Measurements from ENCODE around the gene RNF130. TPM values are rescaled to one million over a fixed set of nuclear protein-coding genes. Genes with fewer than 3 reads are reported as not detected.

The RNF130 gene
- polyA plus RNA-seq, 1 donor from 2014 or later, result 48.7 TPM

DNA sequence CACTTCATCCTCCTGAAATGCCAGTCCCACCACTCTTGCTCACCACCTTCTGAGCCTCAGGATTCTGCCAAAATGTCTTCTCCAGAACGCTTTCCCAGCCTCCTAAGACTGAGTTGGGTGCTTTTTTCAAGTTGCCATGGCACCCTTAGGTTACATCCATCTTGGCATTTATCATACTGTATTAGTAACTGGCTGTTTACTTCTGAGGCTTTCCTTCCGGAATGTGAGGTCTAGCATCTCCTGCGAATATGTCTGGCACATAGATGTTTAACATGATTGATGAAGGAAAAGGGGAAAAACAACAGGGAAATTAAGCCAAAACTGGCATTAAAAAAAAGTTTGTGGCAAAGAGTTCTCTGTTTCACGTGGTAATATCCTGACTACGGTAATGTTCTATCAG is 24.9 kb downstream of the RNF130 start:
- H3K27ac ChIP-seq (ENCODE audit: low read length), result no peak overlapping the region
- no peak overlapping the region for H3K9ac ChIP-seq (ENCODE audit: low read length)
- no peaks in the 10 kb centered on the region for H3K9me3 ChIP-seq (ENCODE audit: low read length)
- H4K20me1 ChIP-seq (ENCODE audit: insufficient read depth), result peaks cover 2% of the 10 kb centered on the region
- H3K4me3 ChIP-seq (ENCODE audit: low read length), result no peak overlapping the region
- H3K79me2 ChIP-seq (replicated peaks; ENCODE audit: insufficient read depth, low read length), result peaks cover 90% of the 10 kb centered on the region
- no peak overlapping the region for H3K4me2 ChIP-seq (ENCODE audit: low read length)
- TF ChIP-seq TAF1 (IDR thresholded peaks at IDR 0.05; ENCODE audit: low read depth), result no peak
- TF ChIP-seq, protein P1, sequence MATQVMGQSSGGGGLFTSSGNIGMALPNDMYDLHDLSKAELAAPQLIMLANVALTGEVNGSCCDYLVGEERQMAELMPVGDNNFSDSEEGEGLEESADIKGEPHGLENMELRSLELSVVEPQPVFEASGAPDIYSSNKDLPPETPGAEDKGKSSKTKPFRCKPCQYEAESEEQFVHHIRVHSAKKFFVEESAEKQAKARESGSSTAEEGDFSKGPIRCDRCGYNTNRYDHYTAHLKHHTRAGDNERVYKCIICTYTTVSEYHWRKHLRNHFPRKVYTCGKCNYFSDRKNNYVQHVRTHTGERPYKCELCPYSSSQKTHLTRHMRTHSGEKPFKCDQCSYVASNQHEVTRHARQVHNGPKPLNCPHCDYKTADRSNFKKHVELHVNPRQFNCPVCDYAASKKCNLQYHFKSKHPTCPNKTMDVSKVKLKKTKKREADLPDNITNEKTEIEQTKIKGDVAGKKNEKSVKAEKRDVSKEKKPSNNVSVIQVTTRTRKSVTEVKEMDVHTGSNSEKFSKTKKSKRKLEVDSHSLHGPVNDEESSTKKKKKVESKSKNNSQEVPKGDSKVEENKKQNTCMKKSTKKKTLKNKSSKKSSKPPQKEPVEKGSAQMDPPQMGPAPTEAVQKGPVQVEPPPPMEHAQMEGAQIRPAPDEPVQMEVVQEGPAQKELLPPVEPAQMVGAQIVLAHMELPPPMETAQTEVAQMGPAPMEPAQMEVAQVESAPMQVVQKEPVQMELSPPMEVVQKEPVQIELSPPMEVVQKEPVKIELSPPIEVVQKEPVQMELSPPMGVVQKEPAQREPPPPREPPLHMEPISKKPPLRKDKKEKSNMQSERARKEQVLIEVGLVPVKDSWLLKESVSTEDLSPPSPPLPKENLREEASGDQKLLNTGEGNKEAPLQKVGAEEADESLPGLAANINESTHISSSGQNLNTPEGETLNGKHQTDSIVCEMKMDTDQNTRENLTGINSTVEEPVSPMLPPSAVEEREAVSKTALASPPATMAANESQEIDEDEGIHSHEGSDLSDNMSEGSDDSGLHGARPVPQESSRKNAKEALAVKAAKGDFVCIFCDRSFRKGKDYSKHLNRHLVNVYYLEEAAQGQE (IDR thresholded peaks at IDR 0.05; ENCODE audit: borderline replicate concordance), result no peak
- no peak for TF ChIP-seq RAD21 (conservative IDR thresholded peaks at IDR 0.05)
- no peak for TF ChIP-seq EP300 (conservative IDR thresholded peaks at IDR 0.05; ENCODE audit: poor library complexity, severe bottlenecking)
- TF ChIP-seq SMC3 (conservative IDR thresholded peaks at IDR 0.05; ENCODE audit: poor library complexity), result no peak
- no peak for TF ChIP-seq EZH2 (IDR thresholded peaks at IDR 0.05; ENCODE audit: borderline replicate concordance, insufficient read depth, low read length, poor library complexity, severe bottlenecking)
- TF ChIP-seq, protein P2, sequence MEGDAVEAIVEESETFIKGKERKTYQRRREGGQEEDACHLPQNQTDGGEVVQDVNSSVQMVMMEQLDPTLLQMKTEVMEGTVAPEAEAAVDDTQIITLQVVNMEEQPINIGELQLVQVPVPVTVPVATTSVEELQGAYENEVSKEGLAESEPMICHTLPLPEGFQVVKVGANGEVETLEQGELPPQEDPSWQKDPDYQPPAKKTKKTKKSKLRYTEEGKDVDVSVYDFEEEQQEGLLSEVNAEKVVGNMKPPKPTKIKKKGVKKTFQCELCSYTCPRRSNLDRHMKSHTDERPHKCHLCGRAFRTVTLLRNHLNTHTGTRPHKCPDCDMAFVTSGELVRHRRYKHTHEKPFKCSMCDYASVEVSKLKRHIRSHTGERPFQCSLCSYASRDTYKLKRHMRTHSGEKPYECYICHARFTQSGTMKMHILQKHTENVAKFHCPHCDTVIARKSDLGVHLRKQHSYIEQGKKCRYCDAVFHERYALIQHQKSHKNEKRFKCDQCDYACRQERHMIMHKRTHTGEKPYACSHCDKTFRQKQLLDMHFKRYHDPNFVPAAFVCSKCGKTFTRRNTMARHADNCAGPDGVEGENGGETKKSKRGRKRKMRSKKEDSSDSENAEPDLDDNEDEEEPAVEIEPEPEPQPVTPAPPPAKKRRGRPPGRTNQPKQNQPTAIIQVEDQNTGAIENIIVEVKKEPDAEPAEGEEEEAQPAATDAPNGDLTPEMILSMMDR (IDR thresholded peaks at IDR 0.05; ENCODE audit: poor library complexity, severe bottlenecking), result no peak
- H3K27me3 ChIP-seq (ENCODE audit: insufficient read depth, low read depth, low read length), result no peaks in the 10 kb centered on the region
- H3K36me3 ChIP-seq (ENCODE audit: insufficient read depth, low read length), result no peaks in the 10 kb centered on the region
- no peaks in the 10 kb centered on the region for H3K9me2 ChIP-seq (ENCODE audit: insufficient read depth, low read length)
- H2AFZ ChIP-seq (ENCODE audit: low read depth, low read length), result no peak overlapping the region
- no peaks in the 10 kb centered on the region for H3F3A ChIP-seq (ENCODE audit: insufficient read depth, low read length, poor library complexity, severe bottlenecking)

GRCh38 chr5:180045889-180046499 is 25.6 kb downstream of the RNF130 start:
- no peaks in the 10 kb centered on the region for H3K36me3 ChIP-seq (ENCODE audit: insufficient read depth, low read length)

More at GRCh38 chr5:180045889-180046499, 25.6 kb downstream of the RNF130 start:
- Histone ChIP-seq H3K27me3 (ENCODE audit: insufficient read depth, low read depth, low read length) (no peaks in the 10 kb centered on the region), H3K79me2 (replicated peaks; ENCODE audit: insufficient read depth, low read length) (peaks cover 93% of the 10 kb centered on the region), H3K4me3 (ENCODE audit: low read length) (no peak overlapping the region), H3K9ac (ENCODE audit: low read length) (no peak overlapping the region), H4K20me1 (ENCODE audit: insufficient read depth) (peaks cover 2% of the 10 kb centered on the region), H3K4me2 (ENCODE audit: low read length) (no peak overlapping the region), H2AFZ (ENCODE audit: low read depth, low read length) (no peak overlapping the region), H3K27ac (ENCODE audit: low read length) (no peak overlapping the region), H3K9me2 (ENCODE audit: insufficient read depth, low read length) (no peaks in the 10 kb centered on the region), H3K9me3 (ENCODE audit: low read length) (no peaks in the 10 kb centered on the region), H3F3A (ENCODE audit: insufficient read depth, low read length, poor library complexity, severe bottlenecking) (no peaks in the 10 kb centered on the region)
- TF ChIP-seq TAF1 (IDR thresholded peaks at IDR 0.05; ENCODE audit: low read depth) (no peak), MXI1 (conservative IDR thresholded peaks at IDR 0.05; ENCODE audit: poor library complexity, severe bottlenecking) (no peak), POLR2AphosphoS5 (IDR thresholded peaks at IDR 0.05) (no peak), RAD21 (conservative IDR thresholded peaks at IDR 0.05) (no peak), EZH2 (IDR thresholded peaks at IDR 0.05; ENCODE audit: borderline replicate concordance, insufficient read depth, low read length, poor library complexity, severe bottlenecking) (no peak), EP300 (conservative IDR thresholded peaks at IDR 0.05; ENCODE audit: poor library complexity, severe bottlenecking) (no peak), SMC3 (conservative IDR thresholded peaks at IDR 0.05; ENCODE audit: poor library complexity) (no peak)
- TF ChIP-seq, protein P1 (IDR thresholded peaks at IDR 0.05; ENCODE audit: borderline replicate concordance), result no peak
- TF ChIP-seq, protein P2 (IDR thresholded peaks at IDR 0.05; ENCODE audit: poor library complexity, severe bottlenecking), result no peak

Data from neural cell (in vitro differentiated cells).